ENCODE data around the gene TACR2.

DNA sequence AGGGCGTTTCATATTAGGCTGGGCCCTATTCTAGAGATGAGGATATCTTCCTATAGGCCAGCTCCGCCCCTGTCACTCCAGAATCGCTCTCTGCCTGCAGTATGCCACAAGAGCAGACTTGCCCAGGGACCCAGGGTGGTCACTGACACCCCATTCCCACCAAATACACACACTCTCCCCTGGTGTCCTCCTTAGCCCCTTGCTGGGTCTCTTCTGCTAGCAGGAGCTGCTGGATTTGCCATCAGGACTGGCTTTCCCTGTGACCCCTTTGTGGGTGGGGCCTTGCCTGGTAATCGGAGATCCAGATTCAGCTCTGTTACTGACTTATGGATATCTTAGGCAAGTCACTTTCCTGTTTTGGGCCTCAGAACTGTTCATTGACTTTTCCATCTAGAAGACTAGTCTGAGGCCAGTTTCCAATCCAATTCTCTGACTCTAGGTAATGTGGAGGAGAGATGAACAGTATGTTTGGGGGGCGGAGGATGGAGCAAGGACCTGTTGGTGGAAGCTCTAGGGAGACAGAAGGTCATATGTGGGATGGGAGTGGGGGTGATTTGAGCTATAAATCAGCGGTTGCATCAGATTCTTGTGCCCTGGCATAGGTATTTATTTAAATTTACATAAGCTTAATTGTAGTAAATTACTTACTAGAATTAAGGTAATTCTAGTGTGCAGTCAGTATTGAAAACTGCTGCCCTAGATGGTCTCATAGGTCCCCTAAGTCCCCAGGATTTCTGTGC is 36.1 kb upstream of the TACR2 start:
- TF ChIP-seq, protein P1, sequence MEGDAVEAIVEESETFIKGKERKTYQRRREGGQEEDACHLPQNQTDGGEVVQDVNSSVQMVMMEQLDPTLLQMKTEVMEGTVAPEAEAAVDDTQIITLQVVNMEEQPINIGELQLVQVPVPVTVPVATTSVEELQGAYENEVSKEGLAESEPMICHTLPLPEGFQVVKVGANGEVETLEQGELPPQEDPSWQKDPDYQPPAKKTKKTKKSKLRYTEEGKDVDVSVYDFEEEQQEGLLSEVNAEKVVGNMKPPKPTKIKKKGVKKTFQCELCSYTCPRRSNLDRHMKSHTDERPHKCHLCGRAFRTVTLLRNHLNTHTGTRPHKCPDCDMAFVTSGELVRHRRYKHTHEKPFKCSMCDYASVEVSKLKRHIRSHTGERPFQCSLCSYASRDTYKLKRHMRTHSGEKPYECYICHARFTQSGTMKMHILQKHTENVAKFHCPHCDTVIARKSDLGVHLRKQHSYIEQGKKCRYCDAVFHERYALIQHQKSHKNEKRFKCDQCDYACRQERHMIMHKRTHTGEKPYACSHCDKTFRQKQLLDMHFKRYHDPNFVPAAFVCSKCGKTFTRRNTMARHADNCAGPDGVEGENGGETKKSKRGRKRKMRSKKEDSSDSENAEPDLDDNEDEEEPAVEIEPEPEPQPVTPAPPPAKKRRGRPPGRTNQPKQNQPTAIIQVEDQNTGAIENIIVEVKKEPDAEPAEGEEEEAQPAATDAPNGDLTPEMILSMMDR (IDR thresholded peaks at IDR 0.05; ENCODE audit: extremely low read depth in 1 of 2, insufficient read depth in 1 of 2, low read depth in 1 of 2, low read length in 2 of 2): no peak
- TF ChIP-seq POLR2AphosphoS5 (IDR thresholded peaks at IDR 0.05; ENCODE audit: insufficient read depth, low read depth, low read length) (no peak), EZH2 (IDR thresholded peaks at IDR 0.05; ENCODE audit: borderline replicate concordance, low read depth, low read length, severe bottlenecking) (no peak), POLR2A (IDR thresholded peaks at IDR 0.05; ENCODE audit: low read depth, low read length) (no peak), JUN (IDR thresholded peaks at IDR 0.05; ENCODE audit: borderline replicate concordance, insufficient read depth, insufficient read length, low read depth) (no peak), MAX (IDR thresholded peaks at IDR 0.05; ENCODE audit: insufficient read depth, insufficient read length) (no peak), GATA2 (IDR thresholded peaks at IDR 0.05; ENCODE audit: insufficient read depth, insufficient read length, low read depth, low read length) (no peak), MYC (IDR thresholded peaks at IDR 0.05; ENCODE audit: low read depth, low read length) (no peak), FOS (IDR thresholded peaks at IDR 0.05; ENCODE audit: borderline replicate concordance, insufficient read depth, low read length) (no peak)

Data from endothelial cell of umbilical vein (primary cell).